OCI-LY1 (cell line): ENCODE measurements around the gene F2R.

Source experiments
- CTCF ChIP-seq: fragments of 200-600 bp; sonication (generic), shearing (Covaris generic); IDR thresholded peaks from 2 replicates; pipeline ENCODE4 v1.5.1; 2017; ENCODE audit warnings: mild to moderate bottlenecking, antibody characterized with exemption, low read length, moderate library complexity, mixed read lengths
- EZH2 ChIP-seq: fragments of 200-600 bp; sonication (generic), shearing (Covaris generic); IDR thresholded peaks from 2 replicates; pipeline ENCODE4 v1.8.0; 2017; ENCODE audit warnings: borderline replicate concordance, mixed run types, mild to moderate bottlenecking, antibody characterized with exemption, low read length, moderate library complexity, mixed read lengths

- TF ChIP-seq CTCF (no peak), EZH2 (no peak)
These were observed 65.8 kb downstream of the F2R start for GRCh38 chr5:76781775-76782174.
